ENCODE measurements around the gene IRF1. TPM values are rescaled to one million over a fixed set of nuclear protein-coding genes. Genes with fewer than 3 reads are reported as not detected.

IRF1 gene
- total RNA-seq, 4 donors from 2014 or later, result 20.6 to 289 (median 29.6) TPM

GRCh38 chr5:132470596-132470995 is 20.0 kb downstream of the IRF1 start:
- Histone ChIP-seq H3K36me3 (peaks cover 0 to 24% (median 4%) of the 10 kb centered on the region in 4 donors), H3K27ac (replicated peaks in 1 of 4) (no peak overlapping the region), H3K27me3 (no peaks in the 10 kb centered on the region), H3K9me3 (no peaks in the 10 kb centered on the region), H3K4me1 (peaks cover 28 to 55% (median 45%) of the 10 kb centered on the region in 4 donors), H3K4me3 (no peak overlapping the region)
- DNase-seq (ENCODE audit: extremely low spot score), result no peak
- intact Hi-C loops (cut with DNase I), result no loop called here
- 89% methylated on average over 1 of the region's 1 CpG for WGBS
- TF ChIP-seq CTCF (IDR thresholded peaks at IDR 0.05) (no peak), POLR2A (IDR thresholded peaks at IDR 0.05; ENCODE audit: low read depth) (no peak), POLR2AphosphoS5 (IDR thresholded peaks at IDR 0.05) (no peak), EP300 (IDR thresholded peaks at IDR 0.05) (no peak)

GRCh38 chr5:132470010-132470392 is 20.6 kb downstream of the IRF1 start:
- peaks cover 28 to 55% (median 45%) of the 10 kb centered on the region in 4 donors for H3K4me1 ChIP-seq
- intact Hi-C loops (cut with DNase I), result no loop called here

GRCh38 chr5:132469380-132470009 is 21.1 kb downstream of the IRF1 start:
- no peak for DNase-seq (ENCODE audit: extremely low spot score)
- TF ChIP-seq CTCF (IDR thresholded peaks at IDR 0.05) (no peak), EP300 (IDR thresholded peaks at IDR 0.05) (no peak), POLR2A (IDR thresholded peaks at IDR 0.05; ENCODE audit: low read depth) (no peak), POLR2AphosphoS5 (IDR thresholded peaks at IDR 0.05) (no peak)
- Histone ChIP-seq H3K4me1 (peaks cover 28 to 55% (median 45%) of the 10 kb centered on the region in 4 donors), H3K27ac (replicated peaks in 1 of 4) (no peak overlapping the region), H3K9me3 (no peaks in the 10 kb centered on the region), H3K36me3 (peaks cover 0 to 28% (median 4%) of the 10 kb centered on the region in 4 donors), H3K4me3 (no peak overlapping the region), H3K27me3 (no peaks in the 10 kb centered on the region)
- intact Hi-C loops (cut with DNase I), result no loop called here
- WGBS, result 80% methylated on average over 5 of the region's 6 CpGs

More at GRCh38 chr5:132470010-132470392, 20.6 kb downstream of the IRF1 start:
- H3K27ac ChIP-seq (replicated peaks in 1 of 4), result no peak overlapping the region
- H3K9me3 ChIP-seq, result no peaks in the 10 kb centered on the region
- H3K36me3 ChIP-seq, result peaks cover 0 to 28% (median 4%) of the 10 kb centered on the region in 4 donors
- H3K27me3 ChIP-seq, result no peaks in the 10 kb centered on the region
- no peak for DNase-seq (ENCODE audit: extremely low spot score)
- no peak overlapping the region for H3K4me3 ChIP-seq
- WGBS, result 81% methylated on average over 4 of the region's 4 CpGs
- TF ChIP-seq CTCF (IDR thresholded peaks at IDR 0.05) (no peak), POLR2AphosphoS5 (IDR thresholded peaks at IDR 0.05) (no peak), POLR2A (IDR thresholded peaks at IDR 0.05; ENCODE audit: low read depth) (no peak), EP300 (IDR thresholded peaks at IDR 0.05) (no peak)

GRCh38 chr5:132468656-132469379 is 21.8 kb downstream of the IRF1 start:
- H3K9me3 ChIP-seq, result no peaks in the 10 kb centered on the region
- H3K4me1 ChIP-seq, result peaks cover 35 to 56% (median 48%) of the 10 kb centered on the region in 4 donors
- intact Hi-C loops (cut with DNase I), result no loop called here
- peaks cover 0 to 28% (median 4%) of the 10 kb centered on the region in 4 donors for H3K36me3 ChIP-seq
- WGBS, result 85% methylated on average over 3 of the region's 3 CpGs
- H3K27me3 ChIP-seq, result no peaks in the 10 kb centered on the region
- no peak overlapping the region for H3K4me3 ChIP-seq
- H3K27ac ChIP-seq (replicated peaks in 1 of 4), result no peak overlapping the region
- TF ChIP-seq POLR2A (IDR thresholded peaks at IDR 0.05; ENCODE audit: low read depth) (no peak), CTCF (IDR thresholded peaks at IDR 0.05) (no peak), POLR2AphosphoS5 (IDR thresholded peaks at IDR 0.05) (no peak), EP300 (IDR thresholded peaks at IDR 0.05) (no peak)
- DNase-seq (ENCODE audit: extremely low spot score), result no peak
